Mesodermal cell (in vitro differentiated cells): ENCODE measurements around the gene STRN.
"Not testable (repeated sequence)": the region's sequence is repeated elsewhere in the genome, so short reads cannot be mapped to it uniquely, and the experiment has no call there.

Experiments
- H3K27ac ChIP-seq: 2 replicates; pipeline ENCODE4 v1.7.0; 2013; ENCODE audit warnings: mild to moderate bottlenecking, low read depth, low read length, moderate library complexity; ENCODE audit not compliant: severe bottlenecking
- H3K36me3 ChIP-seq: 2 replicates; pipeline ENCODE4 v1.7.1; 2013; ENCODE audit warnings: mild to moderate bottlenecking, low read length, moderate library complexity; ENCODE audit not compliant: control insufficient read depth, insufficient read depth
- H3K4me1 ChIP-seq: one replicate; pipeline ENCODE4 v1.7.1; 2013; ENCODE audit warnings: mild to moderate bottlenecking, low read length; ENCODE audit not compliant: insufficient read depth, control insufficient read depth, poor library complexity, severe bottlenecking
- H3K4me3 ChIP-seq: 2 replicates; pipeline ENCODE4 v1.7.0; 2013; ENCODE audit warnings: low read length, control low read depth, mild to moderate bottlenecking; ENCODE audit not compliant: insufficient read depth, poor library complexity, severe bottlenecking; ENCODE audit errors: extremely low read depth
- H3K9me3 ChIP-seq: 2 replicates; pipeline ENCODE4 v1.7.1; 2013; ENCODE audit warnings: mild to moderate bottlenecking, low read length, moderate library complexity; ENCODE audit not compliant: control insufficient read depth
- WGBS, 2 experiments: methylation state at CpG; one replicate each; pipeline ENCODE4 v1.1.5; 2013; ENCODE audit warnings: missing lambda C conversion rate in 2 of 2; ENCODE audit not compliant: insufficient coverage in 2 of 2; 5-methylcytosine and 5-hydroxymethylcytosine counted together

STRN gene

GRCh38 chr2:36839976-36840617, 126.2 kb downstream of the STRN start:
- no peaks in the 10 kb centered on the region for H3K4me1 ChIP-seq
- no peaks in the 10 kb centered on the region for H3K36me3 ChIP-seq
- WGBS, 2 experiments: 89 to 95% methylated on average over 4 of the region's 4 CpGs
- H3K9me3 ChIP-seq: no peaks in the 10 kb centered on the region
- no peak overlapping the region for H3K27ac ChIP-seq
- H3K4me3 ChIP-seq: no peak overlapping the region

- Histone ChIP-seq H3K4me3 (no peak overlapping the region), H3K27ac (no peak overlapping the region), H3K36me3 (no peaks in the 10 kb centered on the region), H3K4me1 (no peaks in the 10 kb centered on the region), H3K9me3 (no peaks in the 10 kb centered on the region)
- no CpG with 5 or more reads among the region's 5 CpGs for WGBS, 2 experiments
These were observed 131.4 kb downstream of the STRN start for GRCh38 chr2:36834731-36835524.

- H3K4me1 ChIP-seq: no peaks in the 10 kb centered on the region
- H3K9me3 ChIP-seq: no peaks in the 10 kb centered on the region
- no peak overlapping the region for H3K27ac ChIP-seq
- H3K4me3 ChIP-seq: no peak overlapping the region
- no peaks in the 10 kb centered on the region for H3K36me3 ChIP-seq
- 83 to 100% methylated on average over 1 of the region's 2 CpGs for WGBS, 2 experiments
These were observed 132.1 kb downstream of the STRN start for GRCh38 chr2:36834203-36834602.

GRCh38 chr2:36831185-36831584, 135.2 kb downstream of the STRN start:
- Histone ChIP-seq H3K36me3 (no peaks in the 10 kb centered on the region), H3K27ac (no peak overlapping the region), H3K4me3 (no peak overlapping the region), H3K4me1 (no peaks in the 10 kb centered on the region), H3K9me3 (no peaks in the 10 kb centered on the region)
- WGBS, 2 experiments: 67 to 86% methylated on average over 1 of the region's 1 CpG

GRCh38 chr2:36824683-36825082, 141.7 kb downstream of the STRN start:
- H3K4me1 ChIP-seq, H3K4me3 ChIP-seq, H3K9me3 ChIP-seq, H3K36me3 ChIP-seq, H3K27ac ChIP-seq: not testable (repeated sequence)
- WGBS, 2 experiments: 92 to 100% methylated on average over 2 of the region's 2 CpGs

- no peaks in the 10 kb centered on the region for H3K9me3 ChIP-seq
- no peaks in the 10 kb centered on the region for H3K4me1 ChIP-seq
- no peak overlapping the region for H3K4me3 ChIP-seq
- H3K27ac ChIP-seq: no peak overlapping the region
- H3K36me3 ChIP-seq: no peaks in the 10 kb centered on the region
- 54 to 67% methylated on average over 5 of the region's 7 CpGs for WGBS, 2 experiments
These were observed 142.1 kb downstream of the STRN start for GRCh38 chr2:36824273-36824672.

GRCh38 chr2:36823862-36824261, 142.5 kb downstream of the STRN start:
- Histone ChIP-seq H3K36me3 (no peaks in the 10 kb centered on the region), H3K4me3 (no peak overlapping the region)
- 84 to 92% methylated on average over 8 to 9 of the region's 10 CpGs for WGBS, 2 experiments

GRCh38 chr2:36820942-36821605, 145.3 kb downstream of the STRN start:
- H3K36me3 ChIP-seq: no peaks in the 10 kb centered on the region
- 88 to 96% methylated on average over 4 to 6 of the region's 7 CpGs for WGBS, 2 experiments
- no peak overlapping the region for H3K27ac ChIP-seq
- H3K9me3 ChIP-seq: no peaks in the 10 kb centered on the region
- H3K4me1 ChIP-seq: no peaks in the 10 kb centered on the region
- no peak overlapping the region for H3K4me3 ChIP-seq

More at GRCh38 chr2:36823862-36824261, 142.5 kb downstream of the STRN start:
- Histone ChIP-seq H3K27ac (no peak overlapping the region), H3K9me3 (no peaks in the 10 kb centered on the region), H3K4me1 (no peaks in the 10 kb centered on the region)

GRCh38 chr2:36819095-36819711, 147.1 kb downstream of the STRN start:
- no peak overlapping the region for H3K4me3 ChIP-seq
- H3K4me1 ChIP-seq: no peaks in the 10 kb centered on the region
- no peaks in the 10 kb centered on the region for H3K36me3 ChIP-seq
- no peak overlapping the region for H3K27ac ChIP-seq
- H3K9me3 ChIP-seq: no peaks in the 10 kb centered on the region
- WGBS, 2 experiments: 60 to 100% methylated on average over 1 to 3 of the region's 4 CpGs

- 100% methylated on average over 2 of the region's 2 CpGs; no CpG with 5 or more reads in 1 of the 2 experiments for WGBS, 2 experiments
- H3K4me1 ChIP-seq: no peaks in the 10 kb centered on the region
These were observed 147.8 kb downstream of the STRN start for GRCh38 chr2:36818542-36818941.

More at GRCh38 chr2:36818542-36818941, 147.8 kb downstream of the STRN start:
- Histone ChIP-seq H3K36me3 (no peaks in the 10 kb centered on the region), H3K27ac (no peak overlapping the region), H3K4me3 (no peak overlapping the region), H3K9me3 (no peaks in the 10 kb centered on the region)
